Astrocyte of the cerebellum (primary cell): ENCODE data around the gene PALM.

Experiments used
- DNase-seq: peaks from one replicate; pipeline ENCODE4 v3.0.0-alpha.2; 2011; ENCODE audit warnings: low read depth
- H3K4me3 ChIP-seq: 2 replicates; pipeline ENCODE4 v1.5.1; 2011; ENCODE audit warnings: mild to moderate bottlenecking, low read depth, low read length, moderate library complexity
- CTCF ChIP-seq: IDR thresholded peaks from 2 replicates; pipeline ENCODE4 v1.5.1; 2012; ENCODE audit warnings: low read length, low read depth, moderate library complexity, mild to moderate bottlenecking; ENCODE audit errors: missing control alignments
- in situ Hi-C: cut with HindIII; loops from 2 replicates; pipeline ENCODE4 v1.10.0; 2017; ENCODE audit warnings: low sequenced_read_pairs

Gene PALM

DNA sequence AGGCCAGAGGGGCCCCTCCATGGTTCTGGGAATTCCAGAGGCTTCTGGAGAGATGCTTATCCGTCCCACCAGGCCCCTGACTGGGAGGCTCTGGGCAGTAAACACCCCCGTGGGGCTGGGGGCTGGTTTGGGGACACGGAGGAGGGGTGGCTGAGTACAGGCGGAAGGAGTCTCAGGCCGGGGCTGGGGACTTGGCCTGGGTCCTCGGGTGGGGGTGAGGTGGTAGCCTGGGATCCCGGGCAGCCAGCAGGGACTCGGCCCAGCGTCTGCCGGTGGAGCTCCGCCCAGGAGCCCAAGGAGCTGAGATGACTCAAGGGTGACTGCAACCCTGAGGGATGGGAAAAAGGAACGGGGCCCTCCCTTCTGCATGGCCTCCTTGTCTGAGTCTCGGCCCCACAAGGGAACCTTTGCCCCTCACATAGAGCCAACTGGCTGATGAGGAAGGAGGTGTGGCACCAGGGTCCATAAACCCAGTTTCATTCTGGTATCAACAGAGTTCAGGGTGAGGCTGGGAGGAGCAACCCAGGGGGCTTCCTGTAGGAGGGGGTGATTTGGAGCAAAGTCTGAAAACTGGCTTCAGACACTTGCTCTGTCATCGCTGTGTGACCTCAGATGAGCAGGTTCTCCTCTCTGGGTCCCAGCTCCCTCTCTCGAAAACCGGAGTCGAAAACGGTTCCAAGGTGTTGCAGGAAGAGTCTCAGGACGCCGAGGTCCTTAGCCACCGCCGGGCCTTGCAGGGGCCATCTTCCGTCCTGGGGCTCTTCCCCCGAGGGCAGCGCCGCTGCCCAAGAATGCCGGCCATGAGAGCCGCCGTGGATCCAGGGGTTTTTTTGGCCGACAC is 43.0 kb downstream of the PALM start:
- in situ Hi-C loops, result no loop called here
- TF ChIP-seq CTCF, result no peak
- H3K4me3 ChIP-seq, result no peak overlapping the region
- DNase-seq, result no peak

DNA sequence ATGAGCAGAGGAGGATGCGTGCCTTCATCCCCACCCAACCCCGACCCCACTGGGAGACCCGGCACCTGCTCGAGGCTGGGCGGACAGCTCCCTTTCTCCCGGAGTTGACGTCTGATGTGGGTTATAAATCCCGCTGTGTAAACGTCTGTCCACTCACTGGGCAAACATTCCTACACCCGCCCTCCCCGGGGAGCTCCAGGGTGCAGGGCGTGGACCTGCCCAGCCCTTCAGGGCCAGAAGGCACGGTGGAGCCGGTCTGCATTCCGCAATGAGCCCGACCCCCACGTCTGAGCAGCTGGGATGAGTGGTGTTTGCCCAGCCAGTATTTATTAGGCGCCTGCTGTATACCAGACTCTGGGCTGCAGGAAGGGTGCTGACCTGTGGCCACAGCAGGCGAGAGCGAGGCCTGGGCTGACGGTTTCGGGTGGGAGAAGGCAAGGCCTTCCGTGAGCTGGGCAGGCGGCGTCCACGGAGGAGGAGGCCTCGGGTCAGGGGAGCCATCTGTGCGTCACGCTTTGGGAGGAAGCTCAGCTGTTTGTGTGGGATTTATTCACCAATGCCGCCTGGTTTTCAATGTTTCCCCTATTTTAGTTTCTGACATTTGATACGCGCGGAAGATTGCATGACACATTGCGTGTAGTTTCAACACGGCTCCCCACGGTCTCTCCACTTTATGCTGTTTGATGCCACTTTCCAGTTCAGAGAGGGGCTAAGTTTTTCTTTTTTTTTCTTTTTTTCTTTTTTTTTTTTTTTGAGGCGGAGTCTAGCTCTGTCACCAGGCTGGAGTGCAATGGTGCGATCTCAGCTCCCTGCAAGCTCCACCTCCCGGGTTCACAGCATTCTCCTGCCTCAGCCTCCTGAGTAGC is 44.1 kb downstream of the PALM start:
- TF ChIP-seq CTCF, result no peak
- in situ Hi-C loops, result no loop called here
- DNase-seq, result peak; percentile 60
- no peak overlapping the region for H3K4me3 ChIP-seq

GRCh38 chr19:754530-754929 is 45.8 kb downstream of the PALM start:
- no peak for DNase-seq
- in situ Hi-C loops, result no loop called here
- no peak for TF ChIP-seq CTCF
- no peak overlapping the region for H3K4me3 ChIP-seq

GRCh38 chr19:755063-755462 is 46.3 kb downstream of the PALM start:
- H3K4me3 ChIP-seq, result no peak overlapping the region
- no peak for DNase-seq
- TF ChIP-seq CTCF, result no peak
- in situ Hi-C loops, result no loop called here

- no peak overlapping the region for H3K4me3 ChIP-seq
- in situ Hi-C loops, result no loop called here
- no peak for TF ChIP-seq CTCF
- no peak for DNase-seq
Measured at GRCh38 chr19:756236-756635, 47.5 kb downstream of the PALM start.

DNA sequence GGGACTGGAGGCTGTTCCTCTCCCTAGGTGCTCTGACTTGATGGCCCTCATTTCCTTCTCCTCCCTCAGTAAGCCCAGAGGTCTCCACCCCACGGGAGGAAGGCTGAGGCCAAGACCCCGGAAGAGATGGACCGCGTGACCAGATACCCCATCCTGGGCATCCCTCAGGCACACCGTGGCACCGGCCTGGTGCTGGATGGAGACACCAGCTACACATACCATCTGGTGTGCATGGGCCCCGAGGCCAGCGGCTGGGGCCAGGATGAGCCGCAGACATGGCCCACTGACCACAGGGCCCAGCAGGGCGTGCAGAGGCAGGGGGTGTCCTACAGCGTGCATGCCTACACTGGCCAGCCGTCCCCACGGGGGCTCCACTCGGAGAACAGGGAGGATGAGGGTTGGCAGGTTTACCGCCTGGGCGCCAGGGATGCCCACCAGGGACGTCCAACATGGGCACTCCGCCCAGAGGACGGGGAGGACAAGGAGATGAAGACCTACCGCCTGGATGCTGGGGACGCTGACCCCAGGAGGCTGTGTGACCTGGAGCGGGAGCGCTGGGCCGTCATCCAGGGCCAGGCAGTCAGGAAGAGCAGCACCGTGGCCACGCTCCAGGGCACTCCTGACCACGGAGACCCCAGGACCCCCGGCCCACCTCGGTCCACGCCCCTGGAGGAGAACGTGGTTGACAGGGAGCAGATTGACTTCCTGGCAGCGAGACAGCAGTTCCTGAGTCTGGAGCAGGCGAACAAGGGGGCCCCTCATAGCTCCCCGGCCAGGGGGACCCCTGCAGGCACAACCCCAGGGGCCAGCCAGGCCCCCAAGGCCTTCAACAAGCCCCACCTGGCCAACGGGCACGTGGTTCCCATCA is 48.3 kb downstream of the PALM start:
- TF ChIP-seq CTCF, result no peak
- DNase-seq, result no peak
- in situ Hi-C loops, result no loop called here
- no peak overlapping the region for H3K4me3 ChIP-seq
